IMR-90 (cell line): ENCODE measurements around the gene TADA1. TPM values are rescaled to one million over a fixed set of nuclear protein-coding genes. Genes with fewer than 3 reads are reported as not detected.

Experiments
- ATAC-seq: fragments of 200-7000 bp; cut with Tn5 transposase; 2 replicates; pipeline ENCODE4 v1.9.1; 2020; ENCODE audit warnings: low read depth, mild to moderate bottlenecking, moderate library complexity
- BruUV-seq: library from RNA; stranded (reverse); fragments of 400-500 nt; replicated peaks from 2 replicates; lab custom pipeline; 2021; lab: Mats Ljungman, UMichigan
- CTCF ChIA-PET: fragments of 300-600 bp; formaldehyde crosslinking; extraction: SDS; loops from one replicate; lab custom pipeline; 2021; ENCODE audit warnings: antibody characterized with exemption; lab: Yijun Ruan, JAX
- POLR2A ChIA-PET: fragments of 300-600 bp; sonication (Branson Sonifier 250); formaldehyde crosslinking; loops from one replicate; lab custom pipeline; 2022; ENCODE audit warnings: antibody characterized with exemption; ENCODE audit not compliant: unreplicated experiment; lab: Charles Lee
- DNase-seq: peaks from one replicate; pipeline ENCODE4 v3.0.0; 2013
- H2AFZ ChIP-seq: replicated peaks from 2 replicates; pipeline ENCODE3; 2013; ENCODE audit warnings: low read length, mild to moderate bottlenecking; ENCODE audit not compliant: poor library complexity
- H2AK5ac ChIP-seq: 2 replicates; pipeline ENCODE4 v1.6.1; 2013; ENCODE audit warnings: low read depth, low read length, inconsistent platforms
- H2AK9ac ChIP-seq: replicated peaks from 2 replicates; pipeline ENCODE3; 2013; ENCODE audit warnings: mild to moderate bottlenecking, low read depth, low read length, moderate library complexity; ENCODE audit not compliant: poor library complexity
- H2BK120ac ChIP-seq: 2 replicates; pipeline ENCODE4 v1.6.1; 2013; ENCODE audit warnings: low read depth, low read length, inconsistent platforms
- H2BK15ac ChIP-seq: 3 replicates; pipeline ENCODE4 v1.6.1; 2013; ENCODE audit warnings: low read depth, low read length, inconsistent platforms
- H2BK20ac ChIP-seq: 2 replicates; pipeline ENCODE4 v1.6.1; 2013; ENCODE audit warnings: low read depth, mild to moderate bottlenecking, inconsistent platforms, low read length, moderate library complexity
- H2BK5ac ChIP-seq: 2 replicates; pipeline ENCODE4 v1.6.1; 2013; ENCODE audit warnings: mild to moderate bottlenecking, low read depth, low read length, inconsistent platforms; ENCODE audit not compliant: poor library complexity, severe bottlenecking
- H3K14ac ChIP-seq: replicated peaks from 2 replicates; pipeline ENCODE4 v1.6.1; 2013; ENCODE audit warnings: low read depth, low read length, inconsistent platforms
- H3K18ac ChIP-seq: 2 replicates; pipeline ENCODE4 v1.6.1; 2013; ENCODE audit warnings: low read depth, low read length, control low read depth
- H3K23ac ChIP-seq: 2 replicates; pipeline ENCODE4 v1.6.1; 2013; ENCODE audit warnings: low read depth, low read length, inconsistent platforms
- H3K27ac ChIP-seq: 2 replicates; pipeline ENCODE4 v1.5.1; 2013; ENCODE audit warnings: mild to moderate bottlenecking, control low read depth, low read length; ENCODE audit not compliant: insufficient read depth
- H3K27me3 ChIP-seq: 2 replicates; pipeline ENCODE4 v1.6.1; 2013; ENCODE audit warnings: low read length; ENCODE audit not compliant: control insufficient read depth, insufficient read depth
- H3K36me3 ChIP-seq: 2 replicates; pipeline ENCODE4 v1.6.1; 2013; ENCODE audit warnings: low read length, mixed read lengths; ENCODE audit not compliant: control insufficient read depth, insufficient read depth
- H3K4ac ChIP-seq: 2 replicates; pipeline ENCODE4 v1.6.1; 2013; ENCODE audit warnings: low read depth, low read length, inconsistent platforms
- H3K4me1 ChIP-seq: 2 replicates; pipeline ENCODE4 v1.6.1; 2013; ENCODE audit warnings: low read length, mixed read lengths; ENCODE audit not compliant: control insufficient read depth, insufficient read depth
- H3K4me2 ChIP-seq: 2 replicates; pipeline ENCODE4 v1.6.1; 2013; ENCODE audit warnings: low read depth, mild to moderate bottlenecking, control low read depth, low read length, moderate library complexity
- H3K4me3 ChIP-seq: 2 replicates; pipeline ENCODE4 v1.5.1; 2013; ENCODE audit warnings: low read depth, mild to moderate bottlenecking, control low read depth, low read length, moderate library complexity; ENCODE audit not compliant: insufficient read depth
- H3K56ac ChIP-seq: 2 replicates; pipeline ENCODE4 v1.6.1; 2013; ENCODE audit warnings: low read length, inconsistent platforms; ENCODE audit not compliant: insufficient read depth; ENCODE audit errors: extremely low read depth
- H3K79me1 ChIP-seq, 2 experiments: 2 replicates each; pipeline ENCODE4 v1.6.1; 2013; ENCODE audit warnings: low read length in 2 of 2, inconsistent platforms in 1 of 2, low read depth in 1 of 2
- H3K9ac ChIP-seq: 2 replicates; pipeline ENCODE4 v1.6.1; 2013; ENCODE audit warnings: low read depth, low read length, control low read depth
- H3K9me1 ChIP-seq: 2 replicates; pipeline ENCODE4 v1.6.1; 2013; ENCODE audit warnings: low read length, inconsistent platforms; ENCODE audit not compliant: insufficient read depth
- H3K9me3 ChIP-seq: 2 replicates; pipeline ENCODE4 v1.6.1; 2013; ENCODE audit warnings: low read length; ENCODE audit not compliant: control insufficient read depth, insufficient read depth
- H4K20me1 ChIP-seq: 2 replicates; pipeline ENCODE4 v1.6.1; 2013; ENCODE audit warnings: low read length, inconsistent platforms; ENCODE audit not compliant: insufficient read depth
- H4K5ac ChIP-seq: 2 replicates; pipeline ENCODE4 v1.6.1; 2013; ENCODE audit warnings: mild to moderate bottlenecking, low read depth, low read length, control low read depth
- H4K8ac ChIP-seq, 2 experiments: 2 replicates each; pipeline ENCODE4 v1.6.1; 2013; ENCODE audit warnings: low read depth in 2 of 2, low read length in 2 of 2, control low read depth in 1 of 2, inconsistent platforms in 1 of 2
- H4K91ac ChIP-seq: 2 replicates; pipeline ENCODE4 v1.6.1; 2013; ENCODE audit warnings: low read depth, low read length, inconsistent platforms; ENCODE audit not compliant: insufficient read depth
- CEBPB ChIP-seq: IDR thresholded peaks from 2 replicates; pipeline ENCODE4 v1.6.1; 2012; ENCODE audit warnings: low read depth, low read length, improper control_type of control experiment
- CHD1 ChIP-seq: IDR thresholded peaks from 2 replicates; pipeline ENCODE4 v1.6.1; 2012; ENCODE audit warnings: low read depth, low read length, improper control_type of control experiment
- CTCF ChIP-seq: conservative IDR thresholded peaks from 2 replicates; pipeline ENCODE4 v1.5.1; 2012; ENCODE audit warnings: mild to moderate bottlenecking, low read depth, low read length, improper control_type of control experiment
- FOS ChIP-seq: fragments of 150-350 bp; IDR thresholded peaks from 2 replicates; pipeline ENCODE4 v1.6.1; 2016; ENCODE audit warnings: low read depth, low read length
- MAFK ChIP-seq: IDR thresholded peaks from 2 replicates; pipeline ENCODE4 v1.6.1; 2012; ENCODE audit warnings: low read depth, low read length, improper control_type of control experiment
- MAZ ChIP-seq: IDR thresholded peaks from 2 replicates; pipeline ENCODE4 v1.6.1; 2012; ENCODE audit warnings: low read depth, mild to moderate bottlenecking, low read length, improper control_type of control experiment, moderate library complexity, borderline replicate concordance
- MXI1 ChIP-seq: IDR thresholded peaks from 2 replicates; pipeline ENCODE4 v1.6.1; 2012; ENCODE audit warnings: low read depth, mild to moderate bottlenecking, low read length, moderate library complexity, borderline replicate concordance
- POLR2A ChIP-seq: IDR thresholded peaks from 2 replicates; pipeline ENCODE4 v1.6.1; 2012; ENCODE audit warnings: mild to moderate bottlenecking, low read depth, low read length
- RFX5 ChIP-seq: IDR thresholded peaks from 2 replicates; pipeline ENCODE4 v1.8.0; 2012; ENCODE audit warnings: low read depth, mild to moderate bottlenecking, low read length, moderate library complexity
- SMC3 ChIP-seq: fragments of 150-350 bp; IDR thresholded peaks from 2 replicates; pipeline ENCODE4 v1.6.1; 2016; ENCODE audit warnings: low read depth, mild to moderate bottlenecking, antibody characterized with exemption, low read length, moderate library complexity
- WGBS, 2 experiments: methylation state at CpG; one replicate each; pipeline versions ENCODE4 v1.1.5 to v1.1.7; 2013; ENCODE audit warnings: missing lambda C conversion rate in 2 of 2; ENCODE audit not compliant: insufficient read length in 1 of 2; ENCODE audit errors: extremely low coverage in 2 of 2; 5-methylcytosine and 5-hydroxymethylcytosine counted together
- dilution Hi-C: fragments of 300-500 bp; cut with HindIII; formaldehyde crosslinking; loops from one replicate; pipeline ENCODE4 v1.14.3; 2018; ENCODE audit warnings: low sequenced_read_pairs; ENCODE audit not compliant: unreplicated experiment
- in situ Hi-C: fragments of 300-500 bp; cut with MboI; formaldehyde crosslinking; loops from 3 replicates; pipeline ENCODE4 v1.14.3; 2019; ENCODE audit warnings: low sequenced_read_pairs, inconsistent platforms, mixed read lengths
- intact Hi-C: fragments of 100-400 bp; cut with micrococcal nuclease; formaldehyde crosslinking; loops from 2 replicates; pipeline ENCODE4 v1.10.0; 2022
- polyA plus RNA-seq, 3 experiments: library from polyadenylated mRNA; depleted of rRNA; stranded (reverse); fragments of >200 nt; gene quantifications; 2 replicates each; pipeline ENCODE4 v1.2.3, GENCODE V29; 2012; ENCODE audit warnings: low replicate concordance in 1 of 3
- total RNA-seq: library from RNA; depleted of rRNA; stranded (reverse); fragments of >200 nt; gene quantifications from 2 replicates; pipeline ENCODE4 v1.2.3, GENCODE V29; 2012

The TADA1 gene
- total and polyA plus RNA-seq, 2 of the 4 experiments (the other 2 are of a cell fraction) = 8.2 to 16.8 TPM

DNA sequence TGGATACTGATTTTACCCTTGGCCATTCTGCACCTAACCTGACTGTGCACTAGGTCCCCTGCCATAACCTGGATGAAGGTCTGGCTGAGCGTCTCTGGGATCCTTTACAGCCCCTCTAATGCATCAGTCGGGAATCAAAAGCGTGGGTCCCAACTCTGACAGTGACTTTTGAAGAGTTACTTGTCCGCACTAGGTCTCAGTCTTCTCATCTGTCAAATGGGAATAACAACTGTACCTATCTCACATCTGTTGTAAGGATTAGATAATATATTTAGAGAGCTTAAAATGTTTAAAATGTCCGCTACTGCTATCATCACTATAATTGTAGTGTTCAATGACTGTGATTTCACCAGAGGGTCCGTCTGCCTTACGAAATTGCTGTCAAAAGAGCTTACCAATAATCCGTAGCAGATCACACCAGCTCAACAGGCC, 746 bp downstream of the TADA1 start:
- no peak for DNase-seq
- intact Hi-C loops (no loop called here), dilution Hi-C loops (no loop called here), in situ Hi-C loops (no loop called here)
- Histone ChIP-seq H3K79me1 (peaks cover 22 to 30% of the 10 kb centered on the region in 2 experiments), H2BK15ac (no peak overlapping the region), H4K5ac (peak overlapping the region; percentile 47), H3K4ac (no peak overlapping the region), H3K14ac (peak overlapping the region; percentile 82; the same call in 1 of the 2 replicates), H2AK5ac (no peak overlapping the region; the same call in 1 of the 2 replicates), H3K27me3 (no peaks in the 10 kb centered on the region), H3K36me3 (no peaks in the 10 kb centered on the region; the same call in 1 of the 2 replicates), H3K18ac (no peak overlapping the region), H3K56ac (peak overlapping the region; percentile 38; the same call in 1 of the 2 replicates), H4K20me1 (no peaks in the 10 kb centered on the region; the same call in 1 of the 2 replicates), H3K4me2 (peak overlapping the region; percentile 83), H3K4me1 (peaks cover 2% of the 10 kb centered on the region; the same call in 1 of the 2 replicates), H3K27ac (peak overlapping the region; percentile 79; the same call in 1 of the 2 replicates), H3K9me3 (no peaks in the 10 kb centered on the region), H2AFZ (peak overlapping the region; percentile 96), H3K4me3 (peak overlapping the region; percentile 88), H2BK5ac (peak overlapping the region; percentile 19), H4K8ac (no peak overlapping the region; a peak in 1 of 4 replicates), H3K9me1 (peaks cover 5% of the 10 kb centered on the region; the same call in 1 of the 2 replicates), H2AK9ac (peak overlapping the region; percentile 79), H2BK20ac (no peak overlapping the region), H3K9ac (peak overlapping the region; percentile 70), H3K23ac (peak overlapping the region; percentile 81), H2BK120ac (no peak overlapping the region), H4K91ac (0 out of 2 replicates have a peak overlapping the region, but pooled peaks have one; percentile 5)
- ChIA-PET POLR2A (no interaction called here), CTCF (interaction anchor here (1.1 kb wide), 1 partner anchor 27 kb away, joined by 3 read pairs; no protein-coding TSS in a partner anchor)
- BruUV-seq = no TSS peak
- TF ChIP-seq MAFK = no peak
- TF ChIP-seq POLR2A = no peak
- no peak for TF ChIP-seq CTCF
- no peak for TF ChIP-seq MXI1
- TF ChIP-seq FOS = no peak
- no peak for TF ChIP-seq CEBPB
- TF ChIP-seq RFX5 = no peak
- no peak for TF ChIP-seq MAZ
- no peak for TF ChIP-seq SMC3
- TF ChIP-seq CHD1 = no peak
- no peak for ATAC-seq
- WGBS, 2 experiments = 14% methylated on average over 2 of the region's 8 CpGs; no CpG with 5 or more reads in 1 of the 2 experiments
